Prostate gland (tissue), 2 donors: ENCODE data around the gene COMT. TPM values are rescaled to one million over a fixed set of nuclear protein-coding genes. Genes with fewer than 3 reads are reported as not detected.

ENCODE experiments used
- DNase-seq: peaks from one replicate; pipeline ENCODE4 v3.0.0-alpha.2; 2019; ENCODE audit warnings: low spot score
- H3K27ac ChIP-seq, 2 donors: fragments of 200-600 bp; sonication (generic); 2 replicates each; pipeline ENCODE4 v1.5.1; 2017 to 2019
- H3K27me3 ChIP-seq: fragments of 200-600 bp; sonication (generic); replicated peaks from 2 replicates; pipeline ENCODE4 v1.5.1; 2019; ENCODE audit not compliant: insufficient read depth
- H3K36me3 ChIP-seq, 2 donors: fragments of 200-600 bp; sonication (generic); 1 replicate in 1 of 2; 2 replicates in 1 of 2; pipeline versions ENCODE4 v1.5.1 to v1.8.1; 2017 to 2019
- H3K4me1 ChIP-seq: fragments of 200-600 bp; sonication (generic); replicated peaks from 2 replicates; pipeline ENCODE4 v1.5.1; 2019
- H3K4me3 ChIP-seq, 2 donors: fragments of 200-600 bp; sonication (generic); 2 replicates each; pipeline ENCODE4 v1.5.1; 2017 to 2019
- H3K9me3 ChIP-seq: fragments of 200-600 bp; sonication (generic); 2 replicates; pipeline ENCODE4 v1.5.1; 2017
- CTCF ChIP-seq, 4 experiments: fragments of 200-600 bp in 2 of 4; fragments of 450-650 bp in 2 of 4; sonication (generic) in 2 of 4; IDR thresholded peaks; 1 replicate in 3 of 4; 2 replicates in 1 of 4; pipeline ENCODE4 v1.5.1; 2016 to 2019; ENCODE audit warnings: antibody characterized with exemption in 4 of 4, mild to moderate bottlenecking in 2 of 4, moderate library complexity in 2 of 4
- POLR2A ChIP-seq: fragments of 450-650 bp; IDR thresholded peaks from one replicate; pipeline ENCODE4 v1.6.1; 2016; ENCODE audit warnings: antibody characterized with exemption, mild to moderate bottlenecking
- POLR2AphosphoS5 ChIP-seq: sonication (generic); formaldehyde crosslinking; IDR thresholded peaks from one replicate; pipeline ENCODE4 v1.6.1; 2017; ENCODE audit warnings: antibody characterized with exemption
- WGBS: methylation state at CpG from one replicate; pipeline ENCODE4 v1.1.5; 2018; 5-methylcytosine and 5-hydroxymethylcytosine counted together
- intact Hi-C: fragments of 100-400 bp; cut with DNase I; formaldehyde crosslinking; loops from one replicate; pipeline ENCODE4 v1.14.2; 2022
- total RNA-seq, 2 donors: library from RNA; depleted of rRNA; stranded (reverse); fragments of >200 nt; gene quantifications; one replicate each; pipeline ENCODE4 v1.1.0, GENCODE V29; 2016

The COMT gene
- total RNA-seq, 2 donors from 2014 or later, result 456 to 513 TPM

GRCh38 chr22:19981171-19981960 lies 39.8 kb downstream of the COMT start:
- Histone ChIP-seq H3K9me3 (no peaks in the 10 kb centered on the region), H3K36me3 (peaks cover 5 to 7% of the 10 kb centered on the region in 2 donors), H3K4me1 (peaks cover 4% of the 10 kb centered on the region), H3K27me3 (no peaks in the 10 kb centered on the region), H3K27ac (no peak overlapping the region), H3K4me3 (no peak overlapping the region)
- TF ChIP-seq POLR2A (no peak), POLR2AphosphoS5 (no peak), CTCF (IDR thresholded peaks at IDR 0.05) (no peak)
- intact Hi-C loops, result no loop called here
- WGBS, result 93% methylated on average over 30 of the region's 33 CpGs
- no peak for DNase-seq

- Histone ChIP-seq H3K27me3 (no peaks in the 10 kb centered on the region), H3K36me3 (peaks cover 5 to 7% of the 10 kb centered on the region in 2 donors), H3K4me1 (peaks cover 4% of the 10 kb centered on the region), H3K4me3 (no peak overlapping the region), H3K27ac (no peak overlapping the region), H3K9me3 (no peaks in the 10 kb centered on the region)
- DNase-seq, result no peak
- intact Hi-C loops, result no loop called here
- 89% methylated on average over 16 of the region's 16 CpGs for WGBS
- TF ChIP-seq CTCF (IDR thresholded peaks at IDR 0.05), result no peak
Measured at GRCh38 chr22:19981961-19982920, 40.7 kb downstream of the COMT start.

GRCh38 chr22:19982991-19983578 lies 41.5 kb downstream of the COMT start:
- Histone ChIP-seq H3K4me3 (no peak overlapping the region), H3K4me1 (peaks cover 4% of the 10 kb centered on the region), H3K36me3 (peaks cover 5 to 7% of the 10 kb centered on the region in 2 donors), H3K27me3 (no peaks in the 10 kb centered on the region), H3K9me3 (no peaks in the 10 kb centered on the region), H3K27ac (no peak overlapping the region)
- 73% methylated on average over 8 of the region's 8 CpGs for WGBS
- DNase-seq, result no peak
- TF ChIP-seq CTCF (IDR thresholded peaks at IDR 0.05) (no peak), POLR2AphosphoS5 (no peak), POLR2A (no peak)
- intact Hi-C loops, result no loop called here

GRCh38 chr22:19983741-19984140 lies 42.2 kb downstream of the COMT start:
- H3K4me3 ChIP-seq, result no peak overlapping the region
- intact Hi-C loops, result no loop called here
- H3K36me3 ChIP-seq, result peaks cover 5 to 7% of the 10 kb centered on the region in 2 donors
- 79% methylated on average over 5 of the region's 5 CpGs for WGBS
- no peaks in the 10 kb centered on the region for H3K27me3 ChIP-seq
- TF ChIP-seq CTCF (IDR thresholded peaks at IDR 0.05), result no peak
- TF ChIP-seq POLR2AphosphoS5, result no peak
- TF ChIP-seq POLR2A, result no peak
- no peak for DNase-seq
- no peak overlapping the region for H3K27ac ChIP-seq
- peaks cover 4% of the 10 kb centered on the region for H3K4me1 ChIP-seq
- no peaks in the 10 kb centered on the region for H3K9me3 ChIP-seq
